IPS-NIHi7 (cell line): ENCODE data around the gene CEP89.
"Not testable (repeated sequence)": the region's sequence is repeated elsewhere in the genome, so short reads cannot be mapped to it uniquely, and the experiment has no call there.

Source experiments
- DNase-seq: peaks from one replicate; pipeline ENCODE4 v3.0.0; 2012; ENCODE audit warnings: mixed read lengths; ENCODE audit errors: extremely low spot score

Gene CEP89

DNA sequence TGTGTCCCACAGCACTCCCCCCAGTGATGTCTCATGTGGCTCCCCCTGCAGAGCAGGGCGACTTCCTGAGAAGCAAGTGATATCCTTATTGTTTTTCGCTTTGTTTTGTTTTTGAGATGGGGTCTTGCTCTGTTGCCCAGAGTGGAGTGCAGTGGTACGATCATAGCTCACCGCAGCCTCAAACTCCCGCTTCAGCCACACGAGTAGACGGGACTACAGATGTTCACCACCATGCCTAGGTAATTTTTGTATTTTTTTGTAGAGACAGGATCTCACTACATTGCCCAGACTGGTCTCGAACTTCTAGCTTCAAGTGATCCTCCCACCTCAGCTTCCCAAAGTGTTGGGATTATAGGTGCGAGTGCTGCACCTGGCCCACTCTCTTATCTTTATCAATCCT, 5.0 kb downstream of the CEP89 start:
- no peak for DNase-seq

DNA sequence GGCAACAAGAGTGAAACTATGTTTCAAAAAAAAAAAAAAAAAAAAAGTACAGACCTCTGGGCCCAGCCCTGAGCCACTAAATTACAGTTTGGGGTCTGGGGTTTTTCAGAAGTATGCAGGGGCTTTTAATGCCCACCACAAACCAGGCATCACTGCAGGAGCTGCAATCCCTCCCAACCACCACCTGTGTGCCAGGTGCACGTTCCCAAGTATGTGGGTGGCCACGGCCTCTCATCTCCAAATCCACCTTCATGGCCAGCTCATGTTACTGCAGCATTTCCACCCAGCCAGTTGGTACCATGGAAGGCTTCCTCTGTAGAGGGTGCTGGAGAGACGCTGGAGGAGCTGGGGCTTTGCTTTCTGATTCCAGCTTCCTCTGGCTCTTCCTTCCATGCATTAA, 26.5 kb downstream of the CEP89 start:
- no peak for DNase-seq

DNA sequence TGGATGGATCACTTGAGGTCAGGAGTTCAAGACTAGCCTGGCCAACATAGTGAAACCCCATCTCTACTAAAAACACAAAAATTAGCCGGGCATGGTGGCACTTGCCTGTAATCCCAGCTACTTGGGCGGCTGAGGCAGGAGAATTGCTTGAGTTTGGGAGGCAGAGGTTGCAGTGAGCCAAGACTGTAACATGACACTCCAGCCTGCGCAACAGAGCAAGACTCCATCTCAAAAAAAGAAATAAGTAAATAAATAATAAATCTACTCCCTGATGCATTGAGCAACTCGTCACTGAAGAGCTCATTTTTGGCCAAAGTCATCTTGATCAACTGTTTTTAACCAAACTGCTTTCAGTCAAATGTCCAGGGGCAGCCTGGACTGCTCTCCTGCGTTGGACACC, 30.5 kb downstream of the CEP89 start:
- DNase-seq = not testable (repeated sequence)

DNA sequence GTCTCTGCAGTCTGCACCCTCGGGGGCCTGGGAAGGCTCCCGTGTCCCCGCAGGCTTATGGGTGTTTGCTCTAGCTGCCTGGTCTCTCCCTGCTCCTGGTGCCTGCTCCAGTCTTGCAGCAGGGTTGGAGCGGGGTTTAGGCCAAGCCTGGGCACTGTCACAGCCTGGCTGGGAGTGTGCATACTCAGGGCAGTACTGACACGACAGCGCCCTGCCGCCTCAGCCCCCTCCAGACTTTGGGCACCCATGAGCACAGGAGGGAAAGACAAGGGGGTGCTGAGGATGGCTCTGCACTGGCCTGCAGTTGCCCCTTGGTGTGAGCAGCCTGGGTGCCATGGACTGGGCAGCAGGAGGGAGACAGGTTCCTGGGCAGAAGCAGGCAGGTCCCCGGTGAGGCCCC, 35.7 kb downstream of the CEP89 start:
- no peak for DNase-seq

DNA sequence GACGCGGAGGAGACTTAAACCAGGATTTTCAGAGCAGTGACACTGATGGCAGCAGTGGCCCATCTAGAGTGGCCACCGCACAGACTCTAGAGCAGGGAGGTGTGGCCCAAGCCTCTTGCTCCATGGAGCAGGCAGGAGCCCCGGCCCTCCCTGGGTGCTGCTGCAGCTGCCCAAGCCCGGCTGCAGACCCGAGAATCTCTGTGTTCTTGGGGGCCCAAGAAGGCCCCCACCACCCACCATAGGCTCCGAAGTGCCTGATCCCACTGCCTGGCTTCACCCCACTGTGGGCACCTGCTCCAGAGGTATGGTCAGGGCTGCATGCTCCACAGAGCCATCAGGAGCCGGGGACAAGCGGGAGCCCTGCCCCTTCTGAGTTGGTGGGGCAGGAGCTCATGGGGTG, 36.1 kb downstream of the CEP89 start:
- DNase-seq = no peak

DNA sequence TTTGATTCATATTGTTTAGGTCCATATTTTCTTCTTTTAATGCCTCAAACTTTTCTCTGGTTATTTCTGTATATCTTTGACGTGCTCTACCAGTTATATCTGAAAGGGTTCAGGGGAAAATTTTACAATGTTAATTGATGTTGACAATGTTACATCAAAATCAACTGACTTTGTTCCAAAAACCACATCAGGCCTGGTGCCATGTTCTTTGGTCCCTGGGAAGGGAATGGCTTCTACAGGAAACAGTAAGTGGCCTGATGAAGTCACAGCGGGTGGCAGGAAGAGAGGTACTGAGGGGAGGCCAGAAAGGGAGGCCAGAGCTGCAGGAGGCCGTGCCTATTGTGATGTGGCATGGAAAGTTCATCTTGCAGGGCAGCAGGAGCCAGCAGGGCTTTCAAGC, 38.2 kb downstream of the CEP89 start:
- no peak for DNase-seq

DNA sequence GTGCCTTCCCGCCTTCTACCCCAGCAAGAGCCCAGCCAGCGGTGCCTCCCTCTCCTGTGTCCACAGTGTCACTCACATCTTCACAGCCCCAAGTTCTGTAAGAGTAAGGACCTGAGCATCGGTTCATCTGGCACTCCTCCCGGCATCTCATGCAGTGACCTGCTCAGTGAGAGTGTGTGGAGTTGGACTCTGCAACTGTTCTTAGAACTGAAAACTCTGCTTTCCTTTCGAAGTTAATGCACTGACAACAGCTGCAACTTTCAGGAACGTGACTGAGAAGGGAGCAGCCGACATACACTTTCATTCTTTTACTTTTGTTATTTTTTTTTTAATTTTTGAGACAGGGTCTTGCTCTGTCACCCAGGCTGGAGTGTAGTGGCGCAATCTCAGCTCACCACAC, 41.2 kb downstream of the CEP89 start:
- no peak for DNase-seq

DNA sequence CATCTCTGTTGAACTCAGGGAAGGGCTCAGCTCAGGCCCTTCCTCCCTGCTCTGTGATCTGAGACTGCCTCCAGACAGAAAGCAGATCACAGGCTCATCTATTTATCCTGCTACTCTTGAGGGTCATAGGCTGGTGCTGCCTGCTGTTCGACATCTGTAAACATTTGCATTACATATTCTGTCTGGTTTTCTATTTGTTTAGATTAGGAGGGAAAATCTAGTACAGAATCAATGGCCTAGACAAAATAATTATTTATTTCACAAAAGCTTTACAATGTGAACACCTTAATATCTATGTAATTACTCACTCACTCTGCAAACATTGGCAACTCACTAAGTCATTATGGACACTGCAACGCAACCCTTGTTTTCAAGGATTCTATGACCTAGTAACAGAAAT, 43.0 kb downstream of the CEP89 start:
- no peak for DNase-seq

DNA sequence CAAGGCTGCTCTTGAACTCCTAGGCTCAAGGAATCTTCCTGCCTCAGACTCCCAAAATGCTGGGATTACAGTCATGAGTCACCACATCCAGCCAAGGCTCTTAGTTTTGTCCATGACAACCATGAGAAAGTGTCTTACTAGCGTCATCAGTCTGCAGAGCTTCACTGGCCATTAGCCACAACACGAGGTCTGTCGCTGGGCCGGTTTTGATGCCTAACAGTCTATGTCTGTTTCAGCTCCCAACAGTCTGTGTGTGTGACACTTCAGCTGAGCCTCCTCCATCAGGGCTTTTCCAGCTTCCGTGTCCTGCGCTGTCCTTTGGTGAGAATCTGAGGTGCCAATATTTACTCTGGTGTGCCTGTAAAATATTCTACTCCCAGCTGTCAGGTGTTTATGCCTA, 47.6 kb downstream of the CEP89 start:
- no peak for DNase-seq

DNA sequence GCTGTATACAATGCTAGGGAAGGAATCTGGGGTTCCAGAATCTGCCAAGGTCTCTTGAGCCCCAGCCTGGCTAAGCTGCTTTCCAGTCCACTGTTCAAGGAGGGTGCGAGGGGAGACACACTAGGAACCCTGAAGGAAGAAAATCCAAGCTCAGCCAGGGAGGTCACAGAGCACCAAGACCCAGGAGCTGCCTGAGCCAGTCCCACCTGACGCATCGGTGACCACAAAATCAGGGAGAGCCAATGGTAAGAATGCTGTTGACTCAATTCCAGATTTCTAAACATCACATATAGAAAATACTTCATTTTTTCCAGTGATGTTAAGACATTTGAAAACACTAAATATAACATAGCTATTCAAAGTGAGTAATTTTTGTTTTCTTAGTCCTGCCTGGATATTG, 50.1 kb downstream of the CEP89 start:
- no peak for DNase-seq

DNA sequence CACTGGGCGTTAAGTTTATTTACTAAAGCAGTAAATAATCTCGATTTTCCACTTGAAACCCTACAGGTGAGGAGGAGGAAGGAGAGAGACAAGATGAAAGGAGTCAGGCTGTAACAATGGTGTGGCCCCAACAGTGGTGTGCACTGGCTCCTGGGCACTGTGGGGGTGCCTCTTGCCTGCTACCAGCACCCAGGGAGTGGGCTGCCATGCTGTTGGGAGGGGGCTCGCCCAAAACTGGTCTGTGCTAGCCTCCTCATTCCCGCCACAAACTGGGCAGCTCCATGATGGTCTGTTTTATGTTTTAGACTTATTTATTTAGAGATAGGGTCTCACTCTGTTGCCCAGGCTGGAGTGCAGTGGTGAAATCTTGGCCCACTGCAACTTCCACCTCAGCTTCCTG, 52.4 kb downstream of the CEP89 start:
- DNase-seq = no peak

DNA sequence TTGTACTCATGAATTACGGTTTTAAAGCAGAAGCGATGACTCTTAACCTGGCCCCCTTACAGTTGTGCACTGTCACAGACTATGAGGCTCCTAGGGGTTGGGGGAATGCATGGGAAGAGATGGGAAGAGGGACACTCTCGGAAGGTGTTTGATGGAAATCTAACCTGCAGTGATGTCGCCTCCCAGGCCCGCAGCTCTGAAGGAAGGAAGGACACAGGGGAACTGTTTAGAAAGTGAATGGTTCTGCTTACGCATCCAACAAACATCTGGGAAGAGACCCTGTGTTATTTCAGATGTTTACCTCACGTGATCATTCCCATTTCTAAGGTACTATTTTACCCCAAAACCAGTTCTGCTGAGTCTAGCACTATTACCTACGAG, 54.2 kb downstream of the CEP89 start:
- DNase-seq = no peak

DNA sequence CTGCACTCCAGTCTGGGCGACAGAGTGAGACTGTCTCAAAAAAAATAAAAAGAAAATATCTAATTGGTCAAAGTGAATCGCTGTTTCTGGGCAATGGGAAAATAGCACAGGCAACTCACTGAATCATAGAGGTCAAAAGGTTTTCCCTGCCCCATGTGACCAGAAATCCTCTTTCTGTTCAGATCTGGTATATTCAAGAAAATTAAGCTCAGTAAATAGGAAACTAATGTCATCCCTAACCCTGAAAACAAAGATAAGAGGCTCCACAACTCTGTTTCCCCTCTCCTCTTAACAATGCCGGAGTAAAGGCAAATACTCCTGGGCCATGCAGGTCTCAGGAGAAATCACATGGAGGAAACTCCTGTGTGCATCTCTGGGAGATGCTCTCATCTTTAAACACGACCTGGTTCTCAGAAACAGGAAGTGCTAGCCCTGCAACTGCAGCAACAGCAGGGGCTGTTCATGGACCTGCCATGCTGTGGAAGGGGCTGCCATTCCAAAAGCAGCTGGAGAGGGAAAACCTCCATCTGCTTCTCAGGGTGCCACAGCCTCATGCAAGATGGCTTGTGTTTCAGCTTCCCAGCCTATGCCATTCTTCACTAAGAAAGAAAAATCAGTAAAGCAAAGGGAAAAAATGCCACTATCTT, 54.7 kb downstream of the CEP89 start:
- DNase-seq = no peak

DNA sequence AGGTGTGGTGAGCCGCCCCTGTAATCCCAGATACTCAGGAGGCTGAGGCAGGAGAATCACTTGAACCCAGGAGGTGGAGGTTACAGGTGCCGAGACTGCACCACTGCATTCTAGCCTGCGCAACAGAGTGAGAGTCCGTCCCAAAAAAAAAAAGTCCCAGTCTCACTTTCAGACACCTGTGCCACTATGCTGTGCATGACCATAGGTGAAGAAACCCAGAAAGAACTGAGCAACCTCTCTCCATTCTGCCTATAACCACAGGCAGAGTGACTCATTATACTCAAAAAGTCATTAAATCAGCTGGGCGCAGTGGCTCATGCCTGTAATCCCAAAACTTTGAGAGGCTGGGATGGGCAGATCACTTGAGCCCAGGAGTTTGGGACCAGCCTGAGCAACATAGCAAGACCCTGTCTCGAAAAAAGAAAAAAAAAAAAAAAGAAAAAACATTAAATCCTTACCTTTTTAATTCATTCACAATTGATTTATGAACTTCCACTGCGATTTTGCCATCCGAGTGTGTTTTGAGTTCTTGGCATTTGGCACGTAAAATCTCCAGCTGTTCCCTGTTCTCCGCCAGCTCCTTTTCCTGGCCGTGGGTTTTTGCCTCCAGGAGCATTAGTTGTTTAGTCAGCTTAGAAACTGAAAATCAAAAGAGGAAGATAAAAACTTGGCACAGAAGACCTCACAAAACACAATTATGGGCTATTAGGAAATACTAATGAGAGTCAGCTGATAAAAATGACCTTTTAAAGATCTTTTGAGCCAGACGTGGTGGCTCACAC, 56.7 kb downstream of the CEP89 start:
- DNase-seq = no peak

DNA sequence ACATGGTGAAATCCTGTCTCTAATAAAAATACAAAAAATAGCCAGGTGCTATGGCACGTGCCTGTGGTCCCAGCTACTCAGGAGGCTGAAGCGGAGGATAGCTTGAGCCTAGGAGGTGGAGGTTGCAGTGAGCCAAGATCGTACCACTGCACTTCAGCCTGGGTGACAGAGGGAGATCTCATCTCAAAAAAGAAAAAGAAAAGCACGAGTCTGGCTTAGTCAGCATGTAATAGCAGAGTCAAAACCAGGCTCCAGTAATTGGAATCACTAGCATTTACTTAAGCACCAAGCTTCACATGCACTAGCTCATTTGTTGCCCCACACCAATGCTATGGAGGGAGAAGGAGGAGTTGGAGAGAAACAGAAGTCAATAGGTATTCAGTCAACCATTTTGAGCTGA, 60.3 kb downstream of the CEP89 start:
- no peak for DNase-seq

DNA sequence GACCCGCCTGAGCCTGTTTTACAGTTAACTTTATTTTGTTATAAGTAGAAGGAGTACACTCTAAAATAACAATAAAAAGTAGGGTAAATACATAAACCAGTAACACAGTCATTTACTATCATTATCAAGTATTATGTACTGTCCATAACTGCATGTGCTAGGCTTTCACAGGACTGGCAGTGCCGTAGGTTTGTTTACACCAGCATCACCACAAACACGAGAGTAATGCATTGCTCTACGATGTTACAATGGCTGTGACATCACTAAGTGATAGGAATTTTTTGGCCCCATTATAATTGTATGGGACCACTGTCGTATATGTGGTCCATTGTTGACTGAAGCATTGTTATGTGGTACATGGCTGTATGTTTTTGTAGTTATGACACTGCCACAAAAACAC, 60.9 kb downstream of the CEP89 start:
- no peak for DNase-seq

DNA sequence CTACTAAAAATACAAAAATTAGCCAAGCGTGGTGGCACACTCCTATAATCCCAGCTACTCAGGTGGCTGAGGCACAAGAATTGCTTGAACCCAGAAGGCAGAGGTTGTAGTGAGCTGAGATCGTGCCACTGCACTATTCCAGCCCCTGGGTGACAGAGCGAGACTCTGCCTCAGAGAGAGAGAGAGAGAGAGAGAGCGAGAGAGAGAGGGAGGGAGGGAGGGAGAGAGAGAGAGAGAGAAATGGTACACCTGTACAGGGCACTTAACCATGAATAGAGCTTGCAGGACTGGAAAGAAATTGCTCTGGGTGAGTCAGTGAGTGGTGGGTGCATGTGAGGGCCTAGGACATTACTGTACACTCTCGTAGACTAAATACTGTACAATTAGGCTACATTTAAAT, 61.7 kb downstream of the CEP89 start:
- no peak for DNase-seq

DNA sequence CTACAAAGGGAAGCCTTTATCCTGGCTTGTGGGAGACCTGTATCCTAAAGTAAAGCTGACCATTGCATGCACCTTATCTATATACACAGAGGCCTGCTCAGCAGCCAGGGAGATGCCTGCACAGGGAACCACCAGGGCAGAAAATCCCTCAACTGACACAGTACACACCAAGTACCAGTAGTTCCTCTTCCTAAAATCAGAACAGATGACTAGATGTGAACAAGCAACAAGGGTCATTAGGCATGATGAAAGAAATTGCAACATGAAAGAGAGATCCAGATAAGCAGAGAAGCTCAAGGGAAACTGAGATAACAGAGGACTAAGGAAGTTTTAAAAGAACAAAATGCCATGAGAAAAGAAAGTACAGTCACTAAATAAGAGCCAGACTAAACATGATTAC, 62.5 kb downstream of the CEP89 start:
- no peak for DNase-seq

DNA sequence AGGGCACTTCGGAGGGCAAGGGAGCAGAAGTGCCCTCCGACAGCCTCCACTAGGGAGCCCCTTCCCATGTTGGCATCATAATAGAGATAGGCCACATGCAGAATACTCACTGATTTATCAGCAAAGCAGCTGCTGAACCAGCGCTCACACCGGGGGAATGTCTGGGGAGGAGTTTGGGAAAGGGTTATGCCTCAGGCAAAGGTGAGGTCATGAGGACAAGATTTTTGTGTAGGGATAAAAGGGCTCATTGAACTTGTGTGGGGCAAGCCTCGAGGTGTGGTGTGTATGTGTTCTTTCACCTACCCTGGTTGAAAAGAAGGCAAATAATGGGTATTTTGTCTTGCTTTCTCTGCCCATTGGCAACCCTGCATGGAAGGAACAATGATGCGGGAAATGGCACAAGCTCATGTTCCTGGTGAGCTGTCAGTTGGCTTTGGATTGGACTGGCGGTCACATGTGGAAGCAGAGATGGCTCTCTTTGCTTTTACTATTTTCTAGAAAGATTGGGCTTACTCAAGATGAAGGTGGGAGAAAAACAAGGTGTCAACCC, 63.0 kb downstream of the CEP89 start:
- no peak for DNase-seq

DNA sequence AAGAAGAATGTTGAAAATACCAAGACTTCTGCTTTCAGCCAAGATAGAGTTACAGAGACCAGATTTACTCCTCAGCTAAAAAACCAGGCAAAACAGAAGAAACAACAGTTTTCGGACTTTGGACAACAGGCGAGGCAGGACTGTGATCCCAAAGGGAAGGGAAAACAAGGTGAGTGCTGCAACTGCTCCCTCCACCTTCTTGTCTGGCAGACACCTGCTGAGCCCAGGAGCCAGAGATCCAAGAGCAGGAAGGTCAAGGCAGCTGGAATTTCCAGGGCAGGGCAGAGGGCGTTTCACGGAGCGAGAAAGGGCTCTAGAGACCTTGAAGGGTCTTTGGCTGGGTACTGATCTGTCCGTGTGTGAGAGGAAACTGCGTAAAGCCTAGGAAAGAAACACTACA, 69.3 kb downstream of the CEP89 start:
- peak; percentile 41 for DNase-seq

DNA sequence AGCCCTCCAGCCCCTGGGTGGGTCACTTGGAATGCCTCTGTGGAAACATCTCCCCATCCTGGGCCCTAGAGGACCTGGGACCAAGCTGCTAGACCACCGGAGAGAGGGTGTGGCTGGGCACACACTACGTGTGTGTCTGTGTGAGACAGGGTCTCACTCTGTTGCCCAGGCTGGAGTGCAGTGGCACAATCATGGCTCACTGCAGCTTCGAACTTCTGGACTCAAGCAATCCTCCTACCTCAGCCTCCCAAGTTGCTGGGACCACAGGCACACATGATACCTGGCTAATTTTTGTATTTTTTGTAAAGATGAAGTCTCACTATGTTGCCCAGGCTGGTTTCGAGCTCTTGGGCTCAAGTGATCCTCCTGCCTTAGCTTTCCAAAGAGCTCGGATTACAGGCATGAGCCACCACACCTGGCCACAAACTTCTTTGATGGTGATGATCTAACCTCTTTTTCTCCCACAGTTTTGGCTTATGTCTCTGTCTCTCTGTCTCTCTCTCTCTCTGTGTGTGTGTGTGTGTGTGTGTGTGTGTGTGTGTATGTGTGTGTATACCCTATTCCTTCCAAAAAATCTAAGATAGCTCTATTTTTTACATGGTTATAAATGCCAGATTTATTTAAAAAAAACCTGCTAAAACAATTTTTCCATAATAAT, 70.1 kb downstream of the CEP89 start:
- no peak for DNase-seq

DNA sequence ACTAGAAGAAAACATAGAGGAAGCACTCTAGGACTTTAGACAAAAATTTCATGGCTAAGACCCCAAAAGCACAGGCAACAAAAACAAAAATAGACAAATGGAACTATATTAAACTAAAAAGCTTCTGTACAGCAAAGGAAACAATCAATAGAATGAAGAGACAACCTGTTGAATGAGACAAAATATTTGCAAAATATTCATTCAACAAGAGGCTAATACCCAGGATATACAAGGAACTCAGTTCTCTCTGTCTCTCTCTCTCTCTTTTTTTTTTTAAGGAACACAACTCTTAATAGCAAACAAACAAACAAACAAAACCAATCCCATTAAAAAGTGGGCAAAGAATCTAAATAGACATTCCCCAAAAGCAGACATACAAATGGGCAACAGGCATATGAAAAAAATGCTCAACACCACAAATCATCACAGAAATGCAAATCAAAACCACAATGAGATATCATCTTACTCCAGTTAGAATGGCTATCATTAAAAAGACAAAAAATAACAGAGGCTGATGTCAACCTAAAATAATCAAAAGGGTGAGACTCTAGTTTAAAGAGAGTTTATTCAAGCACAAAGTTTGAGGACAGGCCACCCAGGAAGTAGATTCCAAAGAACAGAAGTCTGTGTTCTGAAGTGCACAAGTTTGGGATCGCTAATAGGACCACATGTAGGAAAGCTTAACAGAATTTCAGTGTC, 75.1 kb downstream of the CEP89 start:
- no peak for DNase-seq
